Gastrocnemius medialis (tissue), 4 donors: Measurements from ENCODE around the gene CLCN2.

Experiments used
- CTCF ChIP-seq, 5 experiments: fragments of 450-650 bp in 3 of 5; fragments of 200-600 bp in 2 of 5; sonication (generic) in 2 of 5; IDR thresholded peaks in 4 of 5; conservative IDR thresholded peaks in 1 of 5; 1 replicate in 4 of 5; 2 replicates in 1 of 5; pipeline ENCODE4 v1.5.1; 2016 to 2019; ENCODE audit warnings: antibody characterized with exemption in 5 of 5, mild to moderate bottlenecking in 3 of 5, moderate library complexity in 3 of 5
- POLR2A ChIP-seq, 2 donors: fragments of 450-650 bp; IDR thresholded peaks; one replicate each; pipeline ENCODE4 v1.6.1; 2017; ENCODE audit warnings: antibody characterized with exemption in 2 of 2, mild to moderate bottlenecking in 2 of 2, moderate library complexity in 2 of 2

- TF ChIP-seq CTCF (IDR thresholded peaks at IDR 0.05 in 4 of 5, conservative IDR thresholded peaks at IDR 0.05 in 1 of 5) (no peak), POLR2A (IDR thresholded peaks at IDR 0.05) (no peak)
These were observed 49.8 kb downstream of the CLCN2 start for GRCh38 chr3:184311633-184312032.
